Measurements from ENCODE around the gene CDH16.

DNA sequence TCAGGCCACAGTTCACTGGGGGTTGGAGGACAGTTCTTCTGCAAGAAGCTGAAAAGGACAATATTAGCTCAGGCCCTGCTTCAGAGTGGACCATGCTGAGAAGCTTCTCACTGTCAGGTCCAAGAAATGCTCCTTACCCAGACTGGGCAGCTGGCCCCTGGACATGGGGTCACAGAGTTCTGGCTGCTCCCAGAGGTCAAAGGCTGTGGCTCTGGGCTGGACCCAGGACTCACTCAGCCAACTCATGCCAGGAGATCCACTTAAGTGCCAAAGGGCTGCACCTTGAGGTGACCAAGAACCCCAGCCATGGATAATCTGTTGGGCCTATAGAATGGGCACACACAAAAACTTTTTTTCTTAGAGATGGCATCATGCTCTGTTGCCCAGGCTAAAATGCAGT lies 20.7 kb upstream of the CDH16 start:
- TF ChIP-seq TAF1 (IDR thresholded peaks at IDR 0.05; ENCODE audit: borderline replicate concordance, insufficient read depth, low read length): no peak
- no peak for TF ChIP-seq POLR2AphosphoS5 (IDR thresholded peaks at IDR 0.05; ENCODE audit: low read depth, low read length)
- TF ChIP-seq SIN3A (IDR thresholded peaks at IDR 0.05; ENCODE audit: borderline replicate concordance, insufficient read depth, low read length): no peak
- TF ChIP-seq, protein P1, sequence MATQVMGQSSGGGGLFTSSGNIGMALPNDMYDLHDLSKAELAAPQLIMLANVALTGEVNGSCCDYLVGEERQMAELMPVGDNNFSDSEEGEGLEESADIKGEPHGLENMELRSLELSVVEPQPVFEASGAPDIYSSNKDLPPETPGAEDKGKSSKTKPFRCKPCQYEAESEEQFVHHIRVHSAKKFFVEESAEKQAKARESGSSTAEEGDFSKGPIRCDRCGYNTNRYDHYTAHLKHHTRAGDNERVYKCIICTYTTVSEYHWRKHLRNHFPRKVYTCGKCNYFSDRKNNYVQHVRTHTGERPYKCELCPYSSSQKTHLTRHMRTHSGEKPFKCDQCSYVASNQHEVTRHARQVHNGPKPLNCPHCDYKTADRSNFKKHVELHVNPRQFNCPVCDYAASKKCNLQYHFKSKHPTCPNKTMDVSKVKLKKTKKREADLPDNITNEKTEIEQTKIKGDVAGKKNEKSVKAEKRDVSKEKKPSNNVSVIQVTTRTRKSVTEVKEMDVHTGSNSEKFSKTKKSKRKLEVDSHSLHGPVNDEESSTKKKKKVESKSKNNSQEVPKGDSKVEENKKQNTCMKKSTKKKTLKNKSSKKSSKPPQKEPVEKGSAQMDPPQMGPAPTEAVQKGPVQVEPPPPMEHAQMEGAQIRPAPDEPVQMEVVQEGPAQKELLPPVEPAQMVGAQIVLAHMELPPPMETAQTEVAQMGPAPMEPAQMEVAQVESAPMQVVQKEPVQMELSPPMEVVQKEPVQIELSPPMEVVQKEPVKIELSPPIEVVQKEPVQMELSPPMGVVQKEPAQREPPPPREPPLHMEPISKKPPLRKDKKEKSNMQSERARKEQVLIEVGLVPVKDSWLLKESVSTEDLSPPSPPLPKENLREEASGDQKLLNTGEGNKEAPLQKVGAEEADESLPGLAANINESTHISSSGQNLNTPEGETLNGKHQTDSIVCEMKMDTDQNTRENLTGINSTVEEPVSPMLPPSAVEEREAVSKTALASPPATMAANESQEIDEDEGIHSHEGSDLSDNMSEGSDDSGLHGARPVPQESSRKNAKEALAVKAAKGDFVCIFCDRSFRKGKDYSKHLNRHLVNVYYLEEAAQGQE (IDR thresholded peaks at IDR 0.05; ENCODE audit: insufficient read depth in 1 of 2, low read depth in 2 of 2, low read length in 2 of 2): no peak
- no peak for TF ChIP-seq FOXP2 (optimal IDR thresholded peaks at IDR 0.05; ENCODE audit: borderline replicate concordance, extremely low read depth, extremely low read length, insufficient read depth)
